ENCODE data around the gene DNAH2.

DNAH2 gene

GRCh38 chr17:7822126-7822525 lies 104.6 kb downstream of the DNAH2 start:
- no peak for DNase-seq (ENCODE audit: low read depth)

DNA sequence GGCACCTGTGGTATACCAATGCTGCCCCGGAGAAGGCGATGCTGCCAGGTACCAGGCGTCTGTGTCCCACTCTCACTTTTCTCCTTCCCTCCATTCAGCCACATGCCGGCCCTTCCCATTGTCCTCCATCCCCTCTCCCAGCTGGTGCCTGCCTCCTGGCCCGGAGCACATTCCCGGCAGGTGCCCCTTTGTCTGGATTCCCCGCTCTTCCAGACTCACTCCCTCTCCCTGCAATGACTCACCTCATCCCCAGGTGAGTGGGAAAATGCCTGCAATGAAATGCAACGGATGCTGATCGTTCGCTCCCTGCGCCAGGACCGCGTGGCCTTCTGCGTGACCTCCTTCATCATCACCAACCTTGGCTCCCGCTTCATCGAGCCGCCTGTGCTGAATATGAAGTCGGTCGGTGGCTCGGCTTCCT lies 106.0 kb downstream of the DNAH2 start:
- DNase-seq (ENCODE audit: low read depth), result no peak

DNA sequence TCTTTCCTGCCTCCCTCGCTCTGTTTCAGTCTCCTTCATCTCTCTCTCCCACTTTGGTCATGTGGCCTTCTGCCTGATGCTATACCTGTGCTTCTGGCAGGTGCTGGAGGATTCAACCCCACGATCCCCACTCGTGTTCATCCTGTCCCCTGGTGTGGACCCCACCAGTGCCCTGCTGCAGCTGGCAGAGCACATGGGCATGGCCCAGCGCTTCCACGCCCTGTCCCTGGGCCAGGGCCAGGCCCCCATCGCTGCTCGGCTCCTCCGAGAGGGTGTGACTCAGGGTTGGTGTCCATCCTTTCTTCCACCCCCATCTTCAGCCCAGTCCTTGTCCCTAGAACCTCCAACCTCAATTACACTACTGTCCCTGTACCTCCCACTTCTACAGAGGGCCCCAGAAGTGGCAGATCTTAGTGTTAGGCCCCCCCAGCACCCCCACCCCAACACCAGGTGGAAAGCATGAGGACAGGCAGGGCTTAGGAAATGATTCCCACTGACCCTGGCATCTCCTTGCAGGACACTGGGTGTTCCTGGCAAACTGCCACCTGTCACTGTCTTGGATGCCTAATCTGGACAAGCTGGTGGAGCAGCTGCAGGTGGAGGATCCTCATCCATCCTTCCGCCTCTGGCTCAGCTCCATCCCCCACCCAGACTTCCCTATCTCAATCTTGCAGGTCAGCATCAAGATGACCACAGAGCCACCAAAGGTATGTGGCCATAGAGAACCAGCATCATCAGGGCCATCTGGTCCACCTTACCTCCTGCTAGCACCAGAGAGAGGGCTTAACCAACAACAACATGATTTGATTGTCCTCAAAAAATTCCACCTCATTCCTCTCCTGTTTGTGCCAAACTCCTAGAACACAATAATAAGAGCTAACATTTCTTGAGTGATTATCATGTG lies 106.7 kb downstream of the DNAH2 start:
- no peak for DNase-seq (ENCODE audit: low read depth)

- DNase-seq (ENCODE audit: low read depth), result no peak
Observed at GRCh38 chr17:7825206-7825990, 107.9 kb downstream of the DNAH2 start.

DNA sequence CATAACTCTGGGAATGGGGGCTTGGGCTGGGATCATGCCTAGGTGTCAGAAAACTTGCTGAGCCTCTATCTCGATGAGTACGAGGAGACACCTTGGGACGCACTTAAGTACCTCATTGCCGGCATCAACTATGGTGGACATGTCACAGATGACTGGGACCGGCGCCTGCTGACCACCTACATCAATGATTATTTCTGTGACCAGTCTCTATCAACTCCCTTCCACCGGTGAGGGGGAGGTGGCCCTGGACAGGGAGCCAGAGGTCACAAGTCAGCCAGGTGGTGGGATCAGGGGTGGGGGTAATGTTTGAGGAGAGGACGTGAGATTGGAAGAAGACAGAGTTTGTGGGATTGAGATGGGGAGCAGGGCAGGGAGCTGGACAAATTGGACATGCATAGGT lies 113.1 kb downstream of the DNAH2 start:
- no peak for DNase-seq (ENCODE audit: low read depth)

- no peak for DNase-seq (ENCODE audit: low read depth)
Observed at GRCh38 chr17:7831233-7831632, 113.7 kb downstream of the DNAH2 start.

GRCh38 chr17:7832431-7832830 lies 114.9 kb downstream of the DNAH2 start:
- no peak for DNase-seq (ENCODE audit: low read depth)

GRCh38 chr17:7833011-7833794 lies 115.7 kb downstream of the DNAH2 start:
- no peak for DNase-seq (ENCODE audit: low read depth)

DNA sequence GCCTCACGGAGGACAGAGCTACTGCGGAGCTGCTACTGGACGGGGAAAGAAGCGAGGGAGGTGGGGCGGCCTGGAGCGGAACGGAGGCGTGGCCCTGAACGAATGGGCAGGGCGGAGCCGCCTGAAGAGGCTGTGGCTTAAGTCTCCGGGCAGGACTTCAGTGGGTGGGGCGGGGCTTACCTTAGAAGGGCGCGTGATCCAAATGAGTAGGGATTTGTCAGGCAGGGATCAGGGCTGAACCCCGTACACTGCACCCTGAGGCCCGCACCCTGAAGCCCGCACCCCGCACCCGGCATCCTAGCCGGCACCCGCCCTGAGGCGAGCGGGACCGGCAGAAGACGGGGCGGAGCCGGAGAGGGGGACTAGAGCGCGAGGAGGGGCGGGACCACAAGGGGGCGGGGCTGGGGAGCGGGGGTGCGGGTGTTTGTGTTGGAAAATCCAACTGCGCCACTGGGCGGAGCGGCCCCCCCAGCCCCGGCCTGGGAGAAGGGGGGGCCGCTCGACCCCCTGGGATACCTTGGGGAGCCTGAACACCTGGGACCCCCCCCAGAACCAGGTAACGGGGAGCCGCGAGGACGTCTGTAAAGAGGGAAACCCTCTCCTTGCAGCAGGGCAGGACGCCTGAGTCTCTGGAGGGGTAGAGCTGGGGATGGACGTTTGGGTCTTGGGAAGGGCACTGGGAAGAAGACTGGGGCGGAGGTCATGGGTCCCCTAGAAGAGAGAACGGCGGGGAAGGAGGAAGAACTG lies 116.4 kb downstream of the DNAH2 start, which contains the start of gene KDM6B:
KDM6B (plus strand) TSS at position 423 of the 747 bp plus-strand sequence. CDS start 11,338 bp downstream, outside the sequence.
- peak; percentile 81 for DNase-seq (ENCODE audit: low read depth)

GRCh38 chr17:7834542-7834956 lies 117.0 kb downstream of the DNAH2 start:
- peak; percentile 44 for DNase-seq (ENCODE audit: low read depth)

DNA sequence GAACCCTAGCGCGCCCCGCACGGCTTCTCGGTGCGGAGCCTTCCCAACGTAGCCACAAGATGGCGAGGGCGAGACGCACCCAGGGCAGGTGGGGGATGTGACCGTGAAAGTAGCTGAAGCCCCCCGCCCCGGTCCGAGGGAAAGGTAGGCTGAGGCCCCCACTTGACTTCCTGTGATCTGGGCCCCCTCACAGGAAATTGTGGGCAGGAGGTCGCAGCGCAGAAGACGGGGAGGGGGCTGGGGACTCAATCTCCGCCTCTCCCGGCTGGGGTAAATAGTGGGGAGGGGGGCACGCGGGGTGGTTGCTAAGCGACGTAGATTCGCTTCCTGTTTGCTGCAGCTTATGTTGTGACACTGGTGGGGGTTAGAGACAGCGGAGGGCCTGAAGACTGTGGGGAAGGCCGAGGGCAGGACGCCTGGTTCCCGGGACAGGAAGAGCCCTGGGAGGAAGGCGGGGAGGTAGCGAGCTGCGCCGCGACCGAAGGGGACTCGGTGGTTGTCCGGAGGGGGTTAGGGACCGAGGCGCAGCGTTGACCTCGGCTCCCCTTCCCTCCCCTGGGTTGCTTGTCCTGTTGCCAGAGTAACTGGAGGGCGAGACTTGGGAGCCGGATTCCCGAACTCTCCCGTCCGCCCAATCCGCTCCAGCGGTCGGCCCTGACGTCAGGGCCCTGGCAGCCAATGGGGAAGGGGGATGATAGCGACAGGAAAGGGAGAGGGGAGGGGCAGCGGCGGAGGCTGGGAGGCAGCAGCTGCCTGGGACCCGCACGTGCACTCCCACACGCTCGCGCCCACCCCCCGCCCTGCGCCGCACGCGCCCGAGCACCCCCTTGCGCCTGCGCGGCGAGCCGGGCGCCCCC lies 117.6 kb downstream of the DNAH2 start:
- DNase-seq (ENCODE audit: low read depth), result peak; percentile 76

DNA sequence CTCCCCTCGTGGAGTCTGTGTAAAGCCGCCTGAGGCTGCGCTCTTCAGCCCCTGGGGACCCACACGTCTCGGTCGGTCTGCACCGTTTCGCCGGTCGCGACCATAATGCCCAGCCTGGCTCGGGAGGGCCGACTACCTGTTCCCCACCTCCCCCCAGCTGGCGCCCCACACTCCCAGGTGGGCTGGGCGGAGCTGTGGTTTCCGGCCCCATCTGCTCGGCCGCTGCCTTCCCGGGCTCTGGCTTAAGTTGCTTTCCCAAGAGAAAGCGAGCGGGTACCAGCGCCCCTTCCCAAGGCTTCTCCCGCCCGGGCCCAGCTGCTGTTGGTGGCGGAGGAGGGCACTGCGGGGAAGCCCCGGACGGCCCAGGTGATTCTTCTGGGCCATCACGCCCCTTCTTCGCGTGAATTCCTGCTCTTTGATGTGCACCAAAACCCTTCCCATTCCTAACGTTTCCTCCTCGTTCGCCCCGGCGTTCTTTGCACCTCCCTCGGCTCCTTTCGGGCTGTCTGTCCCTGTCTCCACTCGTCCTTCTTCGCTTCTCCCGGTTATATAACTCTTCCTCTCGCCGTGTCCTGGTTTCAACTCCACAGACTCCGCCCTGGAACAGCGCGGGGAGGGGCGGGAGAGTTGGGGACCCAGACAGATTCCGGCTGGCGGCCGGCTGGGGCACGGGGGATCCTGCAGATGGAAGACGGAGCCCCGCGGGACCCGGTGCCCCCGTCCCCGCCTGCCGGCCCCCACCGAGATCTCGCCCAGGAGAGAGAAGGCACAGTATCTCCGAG lies 118.5 kb downstream of the DNAH2 start:
- no peak for DNase-seq (ENCODE audit: low read depth)

DNA sequence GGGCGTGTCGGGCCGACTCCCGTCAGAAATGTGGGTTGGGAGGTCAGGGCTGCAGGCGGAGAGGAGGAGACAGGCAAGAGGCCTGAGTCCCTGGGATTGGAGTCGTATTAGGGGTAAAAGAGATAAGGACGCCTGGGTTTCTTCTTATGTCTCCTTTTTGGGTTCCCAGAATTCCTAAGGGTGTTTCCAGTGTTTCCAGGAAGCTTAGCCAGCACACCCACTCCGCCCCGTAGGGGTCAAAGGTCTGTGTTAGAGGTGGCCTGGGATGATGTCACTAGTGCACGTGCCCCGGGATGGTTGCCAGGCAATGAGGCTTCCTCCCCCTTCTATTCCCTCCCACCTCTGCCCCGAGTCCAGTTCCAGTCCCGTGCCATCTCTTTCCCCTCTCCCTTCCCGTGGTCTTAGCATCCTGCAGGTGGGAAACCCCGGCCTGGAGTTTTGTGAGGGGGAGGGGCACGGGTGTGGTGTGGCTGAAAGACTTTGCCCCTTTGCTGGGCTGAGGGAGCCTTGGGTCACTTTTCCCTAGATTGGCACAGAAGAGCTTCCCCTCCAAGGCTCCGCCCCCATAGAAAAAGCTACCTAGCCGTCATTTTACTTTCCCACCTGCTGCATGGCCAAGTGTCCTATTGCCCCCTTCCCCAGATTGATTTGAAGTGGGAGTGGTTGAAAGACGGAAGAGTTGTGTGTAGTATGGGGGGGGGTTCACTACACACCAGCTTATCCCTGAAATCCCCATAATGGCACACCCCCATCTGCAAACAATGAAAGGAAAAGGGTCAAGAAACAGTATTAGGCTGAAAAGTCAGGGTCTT lies 119.3 kb downstream of the DNAH2 start:
- peak; percentile 43 for DNase-seq (ENCODE audit: low read depth)

DNA sequence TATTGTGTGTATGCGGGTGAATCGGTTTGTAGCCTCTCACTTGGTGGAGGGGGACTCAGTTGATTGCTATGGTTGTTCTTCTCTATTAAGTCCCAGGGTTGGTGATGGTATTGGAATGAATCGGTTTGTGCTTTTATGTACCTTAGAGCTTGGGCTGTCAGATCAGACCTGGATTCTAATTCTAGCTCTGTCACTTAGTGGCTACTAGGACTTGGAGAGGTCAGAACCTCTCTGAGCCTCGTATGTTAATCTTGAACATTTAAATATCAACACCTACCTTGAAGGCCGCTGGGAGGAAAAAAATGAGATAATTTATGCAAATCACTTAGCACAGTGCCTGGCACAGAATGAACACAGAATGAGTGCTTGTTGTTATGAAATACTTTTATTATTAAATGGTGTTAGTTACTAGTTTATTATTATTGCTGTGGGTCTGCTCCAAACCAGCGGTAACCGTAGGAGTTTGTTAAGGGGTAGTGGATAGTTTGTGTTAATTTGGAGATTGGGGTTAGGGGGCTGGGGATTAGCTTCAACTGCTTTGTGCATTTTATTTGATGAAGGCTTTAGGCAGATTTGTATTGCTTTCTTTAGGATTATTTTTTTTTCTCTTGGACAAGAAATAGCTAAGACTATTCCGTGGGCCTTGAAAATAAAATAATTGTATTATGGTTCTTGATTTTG lies 120.0 kb downstream of the DNAH2 start:
- DNase-seq (ENCODE audit: low read depth), result no peak

DNA sequence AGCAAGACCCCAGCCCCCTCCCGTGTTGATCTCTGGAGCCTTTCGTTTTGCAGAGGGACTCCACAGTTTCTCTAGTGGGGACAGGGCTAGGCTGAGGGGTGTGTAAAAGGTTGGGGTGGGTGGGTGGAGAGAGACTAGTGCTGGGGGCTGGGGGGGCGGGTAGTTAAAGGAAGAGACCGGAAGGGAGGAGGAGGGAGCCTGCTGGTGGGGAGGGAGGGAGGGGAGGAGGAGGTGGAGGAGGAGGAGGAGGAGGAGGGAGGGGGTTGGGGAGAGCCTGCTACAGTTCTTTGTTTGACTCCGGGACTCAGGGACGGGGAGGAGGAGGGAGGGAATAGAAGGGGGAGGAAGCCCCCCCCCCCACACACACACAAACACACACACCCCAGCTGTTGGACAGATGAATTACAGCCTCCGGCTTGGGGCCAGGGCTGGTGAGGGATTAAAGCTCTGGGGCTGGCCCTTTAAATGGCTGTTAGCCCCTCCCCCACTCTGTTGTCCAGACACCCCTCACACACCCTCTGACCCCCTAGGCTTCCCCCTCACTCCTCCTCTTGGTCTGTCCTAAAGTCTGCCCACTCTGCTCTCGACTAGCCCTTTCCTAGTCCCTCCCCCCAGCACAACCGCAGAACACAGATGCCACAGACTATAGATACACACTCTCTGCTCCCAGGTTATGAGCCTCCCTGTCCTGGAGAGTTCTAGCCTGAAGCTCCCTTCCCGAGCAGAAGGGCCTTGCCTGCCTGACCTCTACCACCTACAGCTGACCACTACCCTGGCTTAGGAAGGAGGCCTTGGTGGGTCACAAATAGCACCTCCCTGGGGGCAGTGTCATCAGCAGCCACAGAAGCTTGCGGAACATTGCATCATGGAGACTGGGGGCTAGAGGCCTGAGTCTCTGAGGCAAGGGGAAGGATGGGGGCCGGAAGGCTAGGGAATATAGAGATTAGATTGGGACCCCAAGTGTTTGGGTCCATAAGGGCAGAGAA lies 120.8 kb downstream of the DNAH2 start:
- no peak for DNase-seq (ENCODE audit: low read depth)

DNA sequence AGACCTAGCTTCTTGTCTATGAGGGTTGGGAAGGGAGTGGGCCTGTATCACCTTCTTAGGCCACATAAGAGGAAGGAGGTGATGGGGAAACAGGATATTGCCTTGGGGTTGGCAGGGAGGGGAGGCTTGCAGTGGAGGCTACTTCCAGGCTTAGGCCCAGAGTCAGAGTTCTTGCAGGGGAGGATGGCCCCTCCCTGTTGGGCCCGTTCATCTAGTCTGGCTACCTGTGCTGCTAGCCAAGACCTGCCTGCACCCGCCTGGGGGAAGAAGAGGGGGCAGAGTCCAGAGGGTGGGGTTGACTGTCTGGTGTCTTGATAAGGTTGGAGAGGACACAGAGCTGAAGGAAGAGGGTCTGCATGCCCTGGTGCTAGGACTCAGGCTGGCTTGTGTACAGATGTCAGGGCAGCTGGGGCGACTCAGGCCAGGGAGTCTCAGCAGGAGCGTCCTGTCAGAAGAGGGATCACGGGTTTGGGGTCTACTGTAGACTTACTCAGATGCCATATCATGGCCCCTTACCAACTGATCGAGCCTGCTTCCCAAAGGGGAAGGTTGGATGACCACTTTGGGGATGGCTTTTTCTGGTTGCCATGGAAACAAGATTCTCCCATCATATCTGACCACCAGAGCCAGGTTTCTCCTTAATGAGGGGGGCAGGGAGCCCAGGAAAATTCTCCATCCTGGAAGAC lies 121.8 kb downstream of the DNAH2 start:
- DNase-seq (ENCODE audit: low read depth), result no peak
